ENCODE data around the gene GLIS2.

The GLIS2 gene

GRCh38 chr16:4316864-4317531 lies 1.1 kb downstream of the GLIS2 start:
- no peak overlapping the region for H3K4me3 ChIP-seq (ENCODE audit: low read depth, low read length)
- no peak for TF ChIP-seq CTCF (IDR thresholded peaks at IDR 0.05; ENCODE audit: borderline replicate concordance, insufficient read depth, low read depth, low read length)

- TF ChIP-seq CTCF (IDR thresholded peaks at IDR 0.05; ENCODE audit: borderline replicate concordance, insufficient read depth, low read depth, low read length), result no peak
Measured at GRCh38 chr16:4317532-4318450, 1.9 kb downstream of the GLIS2 start.

GRCh38 chr16:4318451-4318910 lies 2.6 kb downstream of the GLIS2 start:
- H3K4me3 ChIP-seq (ENCODE audit: low read depth, low read length), result no peak overlapping the region
- TF ChIP-seq CTCF (IDR thresholded peaks at IDR 0.05; ENCODE audit: borderline replicate concordance, insufficient read depth, low read depth, low read length), result no peak

More at GRCh38 chr16:4317532-4318450, 1.9 kb downstream of the GLIS2 start:
- H3K4me3 ChIP-seq (ENCODE audit: low read depth, low read length), result no peak overlapping the region

GRCh38 chr16:4318967-4319366 lies 3.1 kb downstream of the GLIS2 start:
- TF ChIP-seq CTCF (IDR thresholded peaks at IDR 0.05; ENCODE audit: borderline replicate concordance, insufficient read depth, low read depth, low read length), result no peak
- no peak overlapping the region for H3K4me3 ChIP-seq (ENCODE audit: low read depth, low read length)

GRCh38 chr16:4319454-4320421 lies 3.9 kb downstream of the GLIS2 start:
- no peak for TF ChIP-seq CTCF (IDR thresholded peaks at IDR 0.05; ENCODE audit: borderline replicate concordance, insufficient read depth, low read depth, low read length)
- no peak overlapping the region for H3K4me3 ChIP-seq (ENCODE audit: low read depth, low read length)

GRCh38 chr16:4320571-4321137 lies 4.8 kb downstream of the GLIS2 start:
- TF ChIP-seq CTCF (IDR thresholded peaks at IDR 0.05; ENCODE audit: borderline replicate concordance, insufficient read depth, low read depth, low read length), result no peak
- H3K4me3 ChIP-seq (ENCODE audit: low read depth, low read length), result no peak overlapping the region

All from GM12875 (cell line).